Hepatocyte (in vitro differentiated cells): ENCODE data around the gene LINC01488. TPM values are rescaled to one million over a fixed set of nuclear protein-coding genes. Genes with fewer than 3 reads are reported as not detected.

Source experiments
- DNase-seq: peaks from one replicate; pipeline ENCODE4 v3.0.0-alpha.2; 2016; ENCODE audit warnings: low spot score
- H2AFZ ChIP-seq: fragments of 200-600 bp; sonication (generic); 2 replicates; pipeline ENCODE4 v1.6.0; 2016; ENCODE audit warnings: antibody characterized with exemption, mild to moderate bottlenecking
- H3K27ac ChIP-seq: fragments of 200-600 bp; sonication (generic); 2 replicates; pipeline ENCODE4 v1.5.1; 2016; ENCODE audit warnings: mild to moderate bottlenecking
- H3K27me3 ChIP-seq: fragments of 200-600 bp; sonication (generic); 2 replicates; pipeline ENCODE4 v1.6.1; 2016
- H3K36me3 ChIP-seq: fragments of 200-600 bp; sonication (generic); replicated peaks from 2 replicates; pipeline ENCODE4 v1.5.1; 2016; ENCODE audit warnings: low read depth; ENCODE audit not compliant: insufficient read depth
- H3K4me1 ChIP-seq: fragments of 200-600 bp; sonication (generic); 2 replicates; pipeline ENCODE4 v1.5.1; 2016; ENCODE audit warnings: mild to moderate bottlenecking, moderate library complexity; ENCODE audit not compliant: insufficient read depth
- H3K4me2 ChIP-seq: fragments of 200-600 bp; sonication (generic); 2 replicates; pipeline ENCODE4 v1.6.0; 2016
- H3K4me3 ChIP-seq: fragments of 200-600 bp; sonication (generic); 2 replicates; pipeline ENCODE4 v1.5.1; 2016; ENCODE audit warnings: mild to moderate bottlenecking
- H3K79me2 ChIP-seq: fragments of 200-600 bp; sonication (generic); 2 replicates; pipeline ENCODE4 v1.6.0; 2017; ENCODE audit warnings: mild to moderate bottlenecking
- H3K9me2 ChIP-seq: fragments of 200-600 bp; sonication (generic); replicated peaks from 2 replicates; pipeline ENCODE4 v1.6.0; 2017; ENCODE audit warnings: mild to moderate bottlenecking; ENCODE audit not compliant: insufficient read depth
- H3K9me3 ChIP-seq: fragments of 200-600 bp; sonication (generic); 2 replicates; pipeline ENCODE4 v1.5.1; 2016; ENCODE audit warnings: low read depth, mild to moderate bottlenecking
- H4K20me1 ChIP-seq: fragments of 200-600 bp; sonication (generic); 2 replicates; pipeline ENCODE4 v1.6.0; 2016; ENCODE audit warnings: mild to moderate bottlenecking; ENCODE audit not compliant: insufficient read depth, poor library complexity, severe bottlenecking
- EZH2 ChIP-seq: fragments of 200-600 bp; sonication (generic); IDR thresholded peaks from 2 replicates; pipeline ENCODE4 v1.6.1; 2016; ENCODE audit warnings: antibody characterized with exemption, mild to moderate bottlenecking, borderline replicate concordance
- EZH2phosphoT487 ChIP-seq: fragments of 200-600 bp; sonication (generic); IDR thresholded peaks from one replicate; pipeline ENCODE4 v1.6.1; 2018; ENCODE audit warnings: antibody characterized with exemption, mild to moderate bottlenecking, low read depth, moderate library complexity; ENCODE audit not compliant: unreplicated experiment, severe bottlenecking
- WGBS: methylation state at CpG from one replicate; pipeline ENCODE4 v1.1.6; 2016; ENCODE audit warnings: low lambda C conversion rate; ENCODE audit errors: missing lambda C conversion rate; 5-methylcytosine and 5-hydroxymethylcytosine counted together
- polyA plus RNA-seq: library from polyadenylated mRNA; unstranded; fragments of >200 nt; fragmentation: Nextera tagmentation; extraction: Ambion mirVana; gene quantifications from 2 replicates; pipeline ENCODE4 v1.2.1, GENCODE V29; 2016
- total RNA-seq: library from RNA; depleted of rRNA; stranded (reverse); fragments of >200 nt; gene quantifications from 2 replicates; pipeline ENCODE4 v1.2.3, GENCODE V29; 2014
- TF ChIP-seq, protein P1 (sequence below): fragments of 200-600 bp; sonication (generic); IDR thresholded peaks from 2 replicates; pipeline ENCODE4 v1.5.1; 2016; ENCODE audit warnings: antibody characterized with exemption, mild to moderate bottlenecking; ENCODE audit not compliant: poor library complexity

Gene LINC01488
- total and polyA plus RNA-seq, 2 experiments from 2014 or later = 0.27 to 0.59 TPM

DNA sequence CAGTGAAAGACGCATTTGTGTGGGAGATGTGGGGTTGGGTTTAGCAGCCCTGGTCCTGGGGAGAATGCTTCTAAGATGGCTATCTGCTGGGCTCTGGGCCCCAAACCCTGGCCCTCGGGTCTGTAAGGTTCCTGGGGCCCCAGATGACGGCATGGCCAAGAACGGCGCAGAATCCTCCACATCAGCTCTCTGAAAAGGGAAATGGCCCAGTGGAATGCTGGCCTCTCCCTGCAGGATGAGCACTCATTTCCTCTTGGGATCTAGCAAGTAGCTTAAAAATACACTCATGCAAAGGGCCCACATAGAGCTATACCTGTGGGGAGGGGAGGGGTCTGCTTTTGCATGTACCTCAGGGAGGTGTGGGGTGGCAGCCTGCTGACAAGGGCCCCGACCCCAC is 37.5 kb upstream of the LINC01488 start:
- H3K9me3 ChIP-seq = no peaks in the 10 kb centered on the region
- 57% methylated on average over 6 of the region's 6 CpGs for WGBS
- no peak overlapping the region for H3K4me3 ChIP-seq
- peak overlapping the region; percentile 94 for H3K27ac ChIP-seq
- no peak for DNase-seq
- TF ChIP-seq EZH2 (no peak), EZH2phosphoT487 (no peak)
- TF ChIP-seq, protein P1, sequence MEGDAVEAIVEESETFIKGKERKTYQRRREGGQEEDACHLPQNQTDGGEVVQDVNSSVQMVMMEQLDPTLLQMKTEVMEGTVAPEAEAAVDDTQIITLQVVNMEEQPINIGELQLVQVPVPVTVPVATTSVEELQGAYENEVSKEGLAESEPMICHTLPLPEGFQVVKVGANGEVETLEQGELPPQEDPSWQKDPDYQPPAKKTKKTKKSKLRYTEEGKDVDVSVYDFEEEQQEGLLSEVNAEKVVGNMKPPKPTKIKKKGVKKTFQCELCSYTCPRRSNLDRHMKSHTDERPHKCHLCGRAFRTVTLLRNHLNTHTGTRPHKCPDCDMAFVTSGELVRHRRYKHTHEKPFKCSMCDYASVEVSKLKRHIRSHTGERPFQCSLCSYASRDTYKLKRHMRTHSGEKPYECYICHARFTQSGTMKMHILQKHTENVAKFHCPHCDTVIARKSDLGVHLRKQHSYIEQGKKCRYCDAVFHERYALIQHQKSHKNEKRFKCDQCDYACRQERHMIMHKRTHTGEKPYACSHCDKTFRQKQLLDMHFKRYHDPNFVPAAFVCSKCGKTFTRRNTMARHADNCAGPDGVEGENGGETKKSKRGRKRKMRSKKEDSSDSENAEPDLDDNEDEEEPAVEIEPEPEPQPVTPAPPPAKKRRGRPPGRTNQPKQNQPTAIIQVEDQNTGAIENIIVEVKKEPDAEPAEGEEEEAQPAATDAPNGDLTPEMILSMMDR = no peak
- H3K4me2 ChIP-seq = peak overlapping the region; percentile 79
- H3K4me1 ChIP-seq = peaks cover 28% of the 10 kb centered on the region
- H4K20me1 ChIP-seq = no peaks in the 10 kb centered on the region
- H3K9me2 ChIP-seq = no peaks in the 10 kb centered on the region
- H3K79me2 ChIP-seq = no peaks in the 10 kb centered on the region
- H2AFZ ChIP-seq = peak overlapping the region; percentile 66
- no peaks in the 10 kb centered on the region for H3K27me3 ChIP-seq
- no peaks in the 10 kb centered on the region for H3K36me3 ChIP-seq

DNA sequence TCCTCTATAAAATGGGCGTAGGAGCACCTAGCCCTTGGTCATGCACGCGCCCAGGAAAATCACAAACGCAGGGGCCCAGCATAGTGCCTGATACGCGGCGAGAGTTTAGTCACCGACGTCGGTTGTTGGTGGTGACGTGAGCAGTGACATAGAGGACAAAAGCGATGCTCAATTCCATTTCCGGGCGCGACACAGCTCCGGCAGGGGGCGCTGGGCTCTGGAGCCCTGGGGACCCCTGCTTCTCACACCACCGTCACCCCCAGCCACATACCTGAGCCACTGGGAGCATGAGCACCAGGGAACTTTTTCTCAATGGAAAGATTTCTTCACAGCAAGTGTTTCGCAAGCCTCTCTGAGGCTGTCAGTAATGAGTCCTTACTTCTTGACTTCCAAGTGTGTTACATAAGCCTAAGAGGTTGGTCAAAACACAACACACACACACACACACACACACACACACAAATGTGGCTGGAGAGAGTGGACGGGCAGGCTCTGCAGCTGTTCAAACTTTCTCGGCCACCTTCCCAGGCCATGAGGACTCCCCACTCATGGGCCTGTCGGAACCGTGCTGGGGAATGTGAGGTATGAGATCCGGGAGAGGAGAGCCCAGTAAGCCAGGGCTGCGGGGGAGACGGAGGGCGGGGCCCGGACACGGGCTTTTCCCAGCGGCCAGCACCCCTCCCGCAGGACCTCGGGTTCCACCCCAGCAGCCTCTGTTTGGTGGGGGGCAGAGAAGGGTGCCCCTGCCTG is 36.9 kb upstream of the LINC01488 start:
- Histone ChIP-seq H3K36me3 (no peaks in the 10 kb centered on the region), H3K9me2 (no peaks in the 10 kb centered on the region), H3K79me2 (no peaks in the 10 kb centered on the region), H3K4me3 (no peak overlapping the region), H2AFZ (no peak overlapping the region), H3K27me3 (no peaks in the 10 kb centered on the region), H3K27ac (peak overlapping the region; percentile 94), H3K9me3 (no peaks in the 10 kb centered on the region), H4K20me1 (no peaks in the 10 kb centered on the region), H3K4me2 (peak overlapping the region; percentile 79), H3K4me1 (peaks cover 28% of the 10 kb centered on the region)
- peak; percentile 77 for DNase-seq
- 63% methylated on average over 25 of the region's 32 CpGs for WGBS
- TF ChIP-seq, protein P1 = peak; percentile 30
- no peak for TF ChIP-seq EZH2phosphoT487

DNA sequence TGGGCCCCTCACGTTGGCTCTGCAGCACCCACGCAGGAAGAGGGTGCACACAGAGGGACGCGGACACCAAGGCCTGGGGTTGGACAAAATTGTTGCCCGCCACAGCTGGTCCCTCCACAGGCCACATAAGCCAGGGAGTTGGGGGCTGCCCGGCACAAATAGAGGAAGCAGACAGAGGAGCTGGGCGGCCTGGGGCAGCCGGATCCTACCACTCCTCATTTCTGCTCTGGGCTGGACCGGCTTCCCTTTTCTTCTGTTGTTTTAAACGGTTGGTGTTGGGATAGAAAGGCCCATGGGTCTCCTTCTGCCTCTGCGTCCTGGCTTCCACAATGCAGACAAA is 36.4 kb upstream of the LINC01488 start:
- H3K36me3 ChIP-seq = no peaks in the 10 kb centered on the region
- no peak overlapping the region for H2AFZ ChIP-seq
- H4K20me1 ChIP-seq = no peaks in the 10 kb centered on the region
- 91% methylated on average over 11 of the region's 11 CpGs for WGBS
- TF ChIP-seq, protein P1 = no peak
- no peak for TF ChIP-seq EZH2phosphoT487
- TF ChIP-seq EZH2 = no peak
- no peaks in the 10 kb centered on the region for H3K9me2 ChIP-seq
- no peaks in the 10 kb centered on the region for H3K27me3 ChIP-seq
- H3K4me2 ChIP-seq = no peak overlapping the region
- peaks cover 28% of the 10 kb centered on the region for H3K4me1 ChIP-seq
- peak overlapping the region; percentile 94 for H3K27ac ChIP-seq
- H3K9me3 ChIP-seq = no peaks in the 10 kb centered on the region
- H3K79me2 ChIP-seq = no peaks in the 10 kb centered on the region
- DNase-seq = no peak
- H3K4me3 ChIP-seq = no peak overlapping the region
